ENCODE data around the gene LRRC42.
"Not testable (repeated sequence)": the region's sequence is repeated elsewhere in the genome, so short reads cannot be mapped to it uniquely, and the experiment has no call there.

Gene LRRC42

DNA sequence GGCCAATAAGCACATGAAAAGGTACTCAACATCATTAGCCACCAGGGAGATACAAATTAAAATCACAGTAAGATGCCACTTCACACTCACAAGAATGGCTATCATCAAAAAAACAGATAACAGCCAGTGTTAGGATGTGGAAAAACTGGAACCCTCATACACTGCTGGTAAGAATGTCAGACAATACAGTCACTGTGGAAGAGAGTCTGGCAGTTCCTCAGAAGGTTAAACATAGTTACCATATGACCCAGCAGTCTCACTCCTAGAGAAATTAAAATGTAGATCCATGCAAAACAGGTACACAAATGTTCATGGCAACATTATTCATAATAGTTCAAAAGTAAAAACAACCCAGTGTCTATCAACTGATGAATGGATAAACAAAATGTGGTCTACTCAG, 38.6 kb downstream of the LRRC42 start:
- Histone ChIP-seq H3K36me3 (ENCODE audit: control insufficient read depth, insufficient read depth, low read length) (no peaks in the 10 kb centered on the region), H3K27ac (ENCODE audit: insufficient read depth, low read length, poor library complexity, severe bottlenecking) (no peak overlapping the region), H3K4me1 (ENCODE audit: control insufficient read depth, insufficient read depth, low read length, poor library complexity, severe bottlenecking) (peaks cover 5% of the 10 kb centered on the region), H3K4me3 (ENCODE audit: insufficient read depth, low read depth, low read length, poor library complexity, severe bottlenecking) (no peak overlapping the region), H3K9me3 (ENCODE audit: control insufficient read depth, low read length) (no peaks in the 10 kb centered on the region), H3K27me3 (replicated peaks; ENCODE audit: control insufficient read depth, insufficient read depth, low read length, poor library complexity, severe bottlenecking) (no peaks in the 10 kb centered on the region)
- DNase-seq, result no peak

DNA sequence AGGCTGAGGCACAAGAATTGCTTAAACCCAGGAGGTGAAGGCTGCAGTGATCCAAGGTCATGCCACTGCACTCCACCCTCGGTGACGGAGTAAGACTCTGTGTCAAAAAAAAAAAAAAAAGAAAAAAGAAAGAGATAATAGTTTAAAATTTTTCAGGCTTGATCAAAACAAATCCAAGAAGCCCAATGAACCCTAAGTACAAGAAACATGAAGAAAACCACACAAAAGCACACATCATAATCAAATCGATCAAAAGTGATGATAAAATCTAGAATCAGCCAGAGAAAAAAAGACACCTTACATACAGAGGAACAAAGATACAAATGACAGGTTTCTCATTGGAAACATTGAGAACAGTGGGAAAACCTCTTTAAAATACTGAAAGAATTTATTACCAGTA, 40.3 kb downstream of the LRRC42 start:
- Histone ChIP-seq H3K9me3 (ENCODE audit: control insufficient read depth, low read length) (no peaks in the 10 kb centered on the region), H3K36me3 (ENCODE audit: control insufficient read depth, insufficient read depth, low read length) (no peaks in the 10 kb centered on the region), H3K4me1 (ENCODE audit: control insufficient read depth, insufficient read depth, low read length, poor library complexity, severe bottlenecking) (peaks cover 5% of the 10 kb centered on the region), H3K27ac (ENCODE audit: insufficient read depth, low read length, poor library complexity, severe bottlenecking) (no peak overlapping the region), H3K4me3 (ENCODE audit: insufficient read depth, low read depth, low read length, poor library complexity, severe bottlenecking) (no peak overlapping the region), H3K27me3 (replicated peaks; ENCODE audit: control insufficient read depth, insufficient read depth, low read length, poor library complexity, severe bottlenecking) (no peaks in the 10 kb centered on the region)
- no peak for DNase-seq

DNA sequence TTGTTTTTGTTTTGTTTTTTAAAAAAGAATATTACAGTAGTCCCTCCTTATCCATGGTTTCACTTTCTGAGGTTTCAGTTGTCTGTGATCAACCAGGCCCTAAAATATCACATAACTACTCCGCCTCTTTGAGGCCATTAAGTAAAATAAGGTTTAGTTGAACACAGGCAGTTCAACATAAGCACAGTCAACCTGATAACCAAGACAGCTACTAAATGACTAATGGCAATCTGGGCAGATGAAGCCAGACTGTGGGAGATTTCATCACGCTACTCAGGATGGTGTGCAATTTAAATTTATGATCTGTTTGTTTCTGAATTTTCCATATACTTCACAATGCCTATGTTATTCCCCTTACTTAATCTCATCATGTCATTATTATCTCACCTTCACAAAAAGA, 41.7 kb downstream of the LRRC42 start:
- DNase-seq, result no peak
- Histone ChIP-seq H3K9me3 (ENCODE audit: control insufficient read depth, low read length) (no peaks in the 10 kb centered on the region), H3K4me1 (ENCODE audit: control insufficient read depth, insufficient read depth, low read length, poor library complexity, severe bottlenecking) (peaks cover 5% of the 10 kb centered on the region), H3K36me3 (ENCODE audit: control insufficient read depth, insufficient read depth, low read length) (no peaks in the 10 kb centered on the region), H3K4me3 (ENCODE audit: insufficient read depth, low read depth, low read length, poor library complexity, severe bottlenecking) (no peak overlapping the region), H3K27ac (ENCODE audit: insufficient read depth, low read length, poor library complexity, severe bottlenecking) (no peak overlapping the region), H3K27me3 (replicated peaks; ENCODE audit: control insufficient read depth, insufficient read depth, low read length, poor library complexity, severe bottlenecking) (no peaks in the 10 kb centered on the region)

DNA sequence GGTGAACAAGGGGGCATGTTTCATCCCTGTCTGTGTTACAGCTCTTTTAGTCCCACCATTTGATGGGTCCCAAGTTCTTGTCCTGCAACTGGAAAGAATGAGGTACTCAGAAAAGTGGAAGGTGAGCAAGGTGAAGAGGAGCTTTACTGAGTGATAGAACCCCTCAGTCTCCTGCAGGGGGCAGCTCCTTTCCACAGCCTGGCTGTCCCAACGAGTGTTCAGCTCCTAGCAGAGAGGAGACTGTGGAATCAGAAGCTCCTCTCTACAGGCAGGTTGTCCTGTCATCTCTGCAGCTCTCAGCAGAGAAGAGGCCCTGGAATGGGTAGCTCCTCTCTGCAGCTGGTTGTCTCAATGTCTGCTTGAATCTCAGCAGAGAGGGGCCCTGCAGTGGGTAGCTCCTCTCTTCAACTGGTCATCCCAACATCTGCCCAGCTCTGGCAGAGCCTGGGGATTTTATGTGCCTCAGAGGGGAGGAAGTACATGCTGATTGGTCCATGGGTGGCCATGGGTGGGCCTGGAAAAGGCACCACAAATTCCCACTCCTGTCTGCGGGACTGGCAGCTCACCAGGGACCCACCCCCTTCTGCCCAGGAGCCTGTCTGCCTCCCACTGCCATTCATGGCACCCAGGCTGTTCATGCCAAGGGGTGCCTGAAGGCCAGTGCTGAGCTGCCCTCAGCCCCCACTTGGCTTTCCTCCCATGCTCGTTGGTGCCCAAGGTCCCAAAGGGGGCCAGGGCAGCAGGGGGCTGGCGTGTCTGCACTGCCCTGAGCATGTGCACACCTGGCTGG, 46.1 kb downstream of the LRRC42 start:
- no peaks in the 10 kb centered on the region for H3K4me1 ChIP-seq (ENCODE audit: control insufficient read depth, insufficient read depth, low read length, poor library complexity, severe bottlenecking)

DNA sequence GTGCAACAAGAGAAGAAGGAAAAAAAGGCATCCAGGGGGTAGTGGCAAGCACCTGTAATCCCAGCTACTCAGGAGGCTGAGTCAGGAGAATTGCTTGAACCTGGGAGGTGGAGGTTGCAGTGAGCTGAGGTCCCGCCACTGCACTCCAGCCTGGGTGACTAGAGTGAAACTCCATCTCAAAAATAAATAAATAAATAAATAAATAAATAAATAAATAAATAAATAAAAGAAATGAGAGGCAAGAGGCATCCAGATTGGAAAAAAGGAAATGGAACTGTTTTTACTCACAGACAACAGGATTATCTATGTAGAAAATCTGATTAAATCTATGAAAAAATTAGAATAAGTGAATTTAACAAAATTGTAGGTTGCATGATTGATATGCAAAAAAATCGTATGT, 48.4 kb downstream of the LRRC42 start:
- not testable (repeated sequence) for DNase-seq; H3K9me3 ChIP-seq (ENCODE audit: control insufficient read depth, low read length); H3K4me1 ChIP-seq (ENCODE audit: control insufficient read depth, insufficient read depth, low read length, poor library complexity, severe bottlenecking); H3K36me3 ChIP-seq (ENCODE audit: control insufficient read depth, insufficient read depth, low read length); H3K27ac ChIP-seq (ENCODE audit: insufficient read depth, low read length, poor library complexity, severe bottlenecking); H3K27me3 ChIP-seq (replicated peaks; ENCODE audit: control insufficient read depth, insufficient read depth, low read length, poor library complexity, severe bottlenecking); H3K4me3 ChIP-seq (ENCODE audit: insufficient read depth, low read depth, low read length, poor library complexity, severe bottlenecking)

More for the DNA sequence above, 46.1 kb downstream of the LRRC42 start:
- DNase-seq, result no peak
- H3K27me3 ChIP-seq (replicated peaks; ENCODE audit: control insufficient read depth, insufficient read depth, low read length, poor library complexity, severe bottlenecking), result no peaks in the 10 kb centered on the region
- no peak overlapping the region for H3K4me3 ChIP-seq (ENCODE audit: insufficient read depth, low read depth, low read length, poor library complexity, severe bottlenecking)
- no peaks in the 10 kb centered on the region for H3K9me3 ChIP-seq (ENCODE audit: control insufficient read depth, low read length)
- no peak overlapping the region for H3K27ac ChIP-seq (ENCODE audit: insufficient read depth, low read length, poor library complexity, severe bottlenecking)
- no peaks in the 10 kb centered on the region for H3K36me3 ChIP-seq (ENCODE audit: control insufficient read depth, insufficient read depth, low read length)

DNA sequence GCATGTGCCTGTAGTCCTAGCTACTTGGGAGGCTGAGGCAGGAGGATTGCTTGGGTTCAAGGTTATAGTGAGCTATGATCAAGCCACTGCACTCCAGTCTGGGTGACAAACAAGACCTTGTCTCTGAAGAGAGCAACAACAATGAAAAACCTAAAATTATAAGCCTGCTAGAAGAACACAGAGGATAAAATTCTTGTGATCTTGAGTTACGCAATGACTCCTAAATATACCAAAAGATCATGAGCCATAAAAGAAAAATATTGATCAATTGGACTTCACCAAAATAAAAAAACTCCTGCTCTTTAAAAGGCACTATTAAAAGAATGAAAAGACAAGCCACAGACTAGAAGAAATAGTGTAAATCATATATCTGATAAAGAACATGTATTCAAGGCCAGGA, 49.5 kb downstream of the LRRC42 start:
- H3K36me3 ChIP-seq (ENCODE audit: control insufficient read depth, insufficient read depth, low read length), result no peaks in the 10 kb centered on the region
- no peaks in the 10 kb centered on the region for H3K9me3 ChIP-seq (ENCODE audit: control insufficient read depth, low read length)
- DNase-seq, result no peak

DNA sequence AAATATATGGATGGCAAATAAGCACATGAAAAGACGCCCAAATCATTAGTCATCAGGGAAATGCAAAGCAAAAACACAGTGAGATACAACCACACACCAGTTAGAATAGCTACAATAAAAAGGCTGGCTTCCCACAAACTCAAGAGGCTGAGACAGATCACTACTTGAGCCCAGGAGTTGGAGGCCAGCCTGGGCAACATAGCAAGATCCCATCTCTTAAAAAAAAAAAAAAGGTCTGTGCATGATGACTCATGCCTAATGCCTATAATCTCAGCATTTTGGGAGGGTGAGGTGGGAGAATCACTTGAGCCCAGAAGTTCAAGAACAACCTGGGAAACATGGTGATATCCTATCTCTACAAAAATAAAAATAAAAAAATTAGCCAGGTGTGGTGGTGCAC, 52.1 kb downstream of the LRRC42 start:
- no peaks in the 10 kb centered on the region for H3K36me3 ChIP-seq (ENCODE audit: control insufficient read depth, insufficient read depth, low read length)
- H3K4me3 ChIP-seq (ENCODE audit: insufficient read depth, low read depth, low read length, poor library complexity, severe bottlenecking), result no peak overlapping the region
- no peak overlapping the region for H3K27ac ChIP-seq (ENCODE audit: insufficient read depth, low read length, poor library complexity, severe bottlenecking)
- no peaks in the 10 kb centered on the region for H3K27me3 ChIP-seq (replicated peaks; ENCODE audit: control insufficient read depth, insufficient read depth, low read length, poor library complexity, severe bottlenecking)
- H3K9me3 ChIP-seq (ENCODE audit: control insufficient read depth, low read length), result no peaks in the 10 kb centered on the region
- H3K4me1 ChIP-seq (ENCODE audit: control insufficient read depth, insufficient read depth, low read length, poor library complexity, severe bottlenecking), result no peaks in the 10 kb centered on the region
- no peak for DNase-seq

More for the DNA sequence above, 49.5 kb downstream of the LRRC42 start:
- H3K4me1 ChIP-seq (ENCODE audit: control insufficient read depth, insufficient read depth, low read length, poor library complexity, severe bottlenecking), result no peaks in the 10 kb centered on the region
- H3K27ac ChIP-seq (ENCODE audit: insufficient read depth, low read length, poor library complexity, severe bottlenecking), result no peak overlapping the region
- H3K4me3 ChIP-seq (ENCODE audit: insufficient read depth, low read depth, low read length, poor library complexity, severe bottlenecking), result no peak overlapping the region
- no peaks in the 10 kb centered on the region for H3K27me3 ChIP-seq (replicated peaks; ENCODE audit: control insufficient read depth, insufficient read depth, low read length, poor library complexity, severe bottlenecking)

DNA sequence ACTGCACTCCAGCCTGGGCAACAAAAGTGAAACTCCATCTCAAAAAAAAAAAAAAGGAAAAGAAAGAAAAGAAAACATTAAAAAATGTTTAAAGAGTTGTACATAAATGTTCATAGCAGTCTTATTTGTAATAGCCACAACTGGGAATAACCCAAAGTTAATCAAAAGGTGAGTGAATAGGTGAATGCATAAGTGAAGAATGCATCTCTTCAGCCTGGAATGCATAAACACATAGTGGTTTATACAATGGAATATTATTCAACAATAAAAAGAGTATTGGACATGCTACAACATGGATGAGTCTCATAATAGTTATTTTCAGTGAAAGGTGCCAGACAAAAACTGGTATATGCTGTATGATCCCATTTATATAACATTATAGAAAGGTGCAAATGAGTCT, 53.8 kb downstream of the LRRC42 start:
- H3K9me3 ChIP-seq (ENCODE audit: control insufficient read depth, low read length), result no peaks in the 10 kb centered on the region
- no peaks in the 10 kb centered on the region for H3K4me1 ChIP-seq (ENCODE audit: control insufficient read depth, insufficient read depth, low read length, poor library complexity, severe bottlenecking)
- H3K36me3 ChIP-seq (ENCODE audit: control insufficient read depth, insufficient read depth, low read length), result no peaks in the 10 kb centered on the region
- H3K4me3 ChIP-seq (ENCODE audit: insufficient read depth, low read depth, low read length, poor library complexity, severe bottlenecking), result no peak overlapping the region
- no peak overlapping the region for H3K27ac ChIP-seq (ENCODE audit: insufficient read depth, low read length, poor library complexity, severe bottlenecking)
- no peaks in the 10 kb centered on the region for H3K27me3 ChIP-seq (replicated peaks; ENCODE audit: control insufficient read depth, insufficient read depth, low read length, poor library complexity, severe bottlenecking)
- no peak for DNase-seq

DNA sequence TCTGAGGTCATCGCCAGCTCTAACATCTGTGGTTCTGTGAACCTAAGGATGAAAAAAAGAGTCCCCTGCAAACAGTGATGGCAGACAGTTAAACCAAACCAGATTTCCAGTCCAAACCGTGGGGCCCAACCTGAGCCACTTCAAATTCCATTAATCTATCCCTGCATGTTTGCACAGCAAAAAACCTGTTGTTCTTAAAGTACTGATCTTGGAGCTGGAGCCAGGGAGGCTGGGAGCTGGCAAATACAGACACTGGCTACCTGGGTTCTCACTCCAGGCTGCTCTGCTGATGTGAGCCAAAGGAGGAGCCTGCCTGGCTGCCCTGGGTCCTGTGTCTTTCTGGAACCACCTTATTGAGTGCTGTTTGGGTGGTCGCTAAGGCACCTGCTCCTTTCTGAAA, 55.4 kb downstream of the LRRC42 start:
- no peak overlapping the region for H3K4me3 ChIP-seq (ENCODE audit: insufficient read depth, low read depth, low read length, poor library complexity, severe bottlenecking)
- H3K36me3 ChIP-seq (ENCODE audit: control insufficient read depth, insufficient read depth, low read length), result no peaks in the 10 kb centered on the region
- H3K27me3 ChIP-seq (replicated peaks; ENCODE audit: control insufficient read depth, insufficient read depth, low read length, poor library complexity, severe bottlenecking), result no peaks in the 10 kb centered on the region
- no peaks in the 10 kb centered on the region for H3K4me1 ChIP-seq (ENCODE audit: control insufficient read depth, insufficient read depth, low read length, poor library complexity, severe bottlenecking)
- H3K27ac ChIP-seq (ENCODE audit: insufficient read depth, low read length, poor library complexity, severe bottlenecking), result no peak overlapping the region
- no peaks in the 10 kb centered on the region for H3K9me3 ChIP-seq (ENCODE audit: control insufficient read depth, low read length)
- DNase-seq, result no peak

DNA sequence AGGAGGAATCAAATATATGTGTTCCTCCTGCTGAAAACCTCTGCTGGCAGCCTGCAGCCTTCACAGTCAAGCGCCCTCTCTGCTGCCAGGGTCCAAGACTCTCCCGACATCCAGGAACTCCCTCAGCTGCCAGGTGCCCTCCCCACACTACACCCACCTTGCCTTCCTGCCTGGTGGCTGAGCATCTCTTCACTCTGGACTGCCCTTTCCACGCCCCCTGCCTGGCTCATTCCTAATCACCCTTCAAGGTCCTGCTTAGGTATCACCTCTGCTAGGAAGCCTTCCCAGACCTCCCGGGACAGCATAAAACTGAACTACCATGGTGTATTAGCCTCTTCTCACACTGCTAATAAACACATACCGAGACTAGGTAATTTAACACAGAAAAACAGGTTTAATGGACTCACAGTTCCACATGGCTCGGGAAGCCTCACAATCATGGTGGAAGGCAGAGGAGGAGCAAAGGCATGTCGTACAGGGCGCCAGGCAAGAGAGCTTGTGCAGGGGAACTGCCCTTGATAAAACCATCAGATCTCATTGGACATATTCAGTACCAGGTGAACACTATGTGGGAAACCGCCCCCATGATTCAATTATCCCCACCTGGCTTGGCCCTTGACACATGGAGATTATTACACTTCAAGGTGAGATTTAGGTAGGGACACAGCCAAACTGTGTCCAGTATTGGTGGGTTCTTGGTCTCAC, 56.5 kb downstream of the LRRC42 start:
- Histone ChIP-seq H3K4me1 (ENCODE audit: control insufficient read depth, insufficient read depth, low read length, poor library complexity, severe bottlenecking) (no peaks in the 10 kb centered on the region), H3K27ac (ENCODE audit: insufficient read depth, low read length, poor library complexity, severe bottlenecking) (no peak overlapping the region), H3K27me3 (replicated peaks; ENCODE audit: control insufficient read depth, insufficient read depth, low read length, poor library complexity, severe bottlenecking) (no peaks in the 10 kb centered on the region), H3K36me3 (ENCODE audit: control insufficient read depth, insufficient read depth, low read length) (no peaks in the 10 kb centered on the region), H3K4me3 (ENCODE audit: insufficient read depth, low read depth, low read length, poor library complexity, severe bottlenecking) (no peak overlapping the region), H3K9me3 (ENCODE audit: control insufficient read depth, low read length) (no peaks in the 10 kb centered on the region)
- DNase-seq, result no peak

All from effector memory CD4-positive, alpha-beta T cell (primary cell).